HG03469 (cell line): ENCODE results near the gene CNBP.
A peak's percentile ranks its signal among the peaks of the same experiment; 100 is the strongest.
"Not testable (repeated sequence)": the region's sequence is repeated elsewhere in the genome, so short reads cannot be mapped to it uniquely, and the experiment has no call there.

Experiments used
- ATAC-seq: cut with Tn5 transposase; IDR thresholded peaks from one replicate; pipeline ENCODE4 v1.9.1; 2021; ENCODE audit warnings: mild to moderate bottlenecking, moderate library complexity, moderate number of reproducible peaks; ENCODE audit not compliant: unreplicated experiment

The CNBP gene

GRCh38 chr3:129185783-129186182 lies 2.1 kb upstream of the CNBP start:
- ATAC-seq: no peak

DNA sequence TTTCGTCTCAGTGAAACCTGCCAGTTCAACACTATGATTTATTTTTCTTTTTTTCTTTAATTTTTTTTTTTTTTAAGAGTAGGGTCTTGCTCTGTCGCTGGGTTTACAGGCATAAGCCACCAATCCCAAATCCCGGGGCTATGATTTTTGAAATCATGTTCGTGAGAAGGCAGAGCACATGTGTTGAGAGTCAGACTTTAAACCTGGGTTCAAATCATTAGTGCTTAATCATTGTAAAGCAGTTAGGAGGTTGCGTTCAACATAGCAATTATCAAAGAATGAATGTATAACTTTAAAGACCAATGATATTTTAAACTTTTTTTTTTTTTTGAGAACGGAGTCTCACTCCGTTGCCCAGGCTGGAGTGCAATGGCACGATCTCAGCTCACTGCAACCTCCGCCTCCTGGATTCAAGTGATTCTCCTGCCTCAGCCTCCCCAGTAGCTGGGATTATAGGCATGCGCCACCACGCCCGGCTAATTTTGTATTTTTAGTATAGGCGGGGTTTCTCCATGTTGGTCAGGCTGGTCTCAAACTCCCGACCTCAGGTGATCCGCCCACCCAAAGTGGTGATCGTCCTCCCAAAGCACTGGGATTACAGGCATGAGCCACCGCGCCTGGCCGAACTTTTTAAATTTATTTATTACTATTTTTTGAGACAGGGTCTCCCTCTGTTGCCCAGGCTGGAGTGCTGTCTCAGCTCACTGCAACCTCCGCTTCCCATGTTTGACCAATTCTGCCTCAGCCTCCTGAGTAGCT lies 1.3 kb upstream of the CNBP start:
- not testable (repeated sequence) for ATAC-seq

GRCh38 chr3:129184396-129184657 lies 631 bp upstream of the CNBP start:
- no peak for ATAC-seq

DNA sequence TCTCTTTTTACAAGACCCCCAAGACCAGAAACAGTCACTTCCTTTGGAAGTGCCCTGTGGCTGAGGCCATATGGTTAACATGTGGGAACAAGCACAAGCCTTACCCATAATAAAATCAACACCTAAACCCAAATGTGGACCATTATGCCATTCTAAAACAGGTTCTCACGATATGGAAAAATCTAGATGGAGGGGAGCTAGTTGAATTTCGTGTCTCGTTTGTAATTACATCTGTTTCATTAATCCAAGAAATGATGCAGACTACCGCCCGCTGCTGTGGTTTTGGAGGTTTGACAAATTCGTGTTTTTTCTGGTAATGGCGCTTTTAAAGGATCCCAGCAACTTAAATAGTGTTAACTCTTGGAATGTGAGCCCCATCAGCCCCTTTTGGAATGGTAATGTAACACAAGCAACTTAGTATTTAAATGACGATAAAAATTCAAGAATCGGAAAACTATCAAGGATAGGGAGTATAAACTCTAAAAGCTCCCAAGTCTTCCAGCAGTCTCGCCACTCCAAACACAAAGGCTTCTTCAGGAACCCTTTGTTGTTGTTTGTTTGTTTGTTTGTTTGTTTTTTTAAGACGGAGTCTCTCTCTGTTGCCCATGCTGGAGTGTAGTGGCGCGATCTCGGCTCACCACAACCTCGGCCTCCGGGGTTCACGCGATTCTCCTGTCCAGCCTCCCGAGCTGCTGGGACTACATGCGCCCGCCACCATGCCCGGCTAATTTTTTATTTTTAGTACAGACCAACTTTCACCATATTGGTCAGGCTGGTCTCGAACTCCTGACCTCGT lies 1.1 kb downstream of the CNBP start:
- no peak for ATAC-seq

DNA sequence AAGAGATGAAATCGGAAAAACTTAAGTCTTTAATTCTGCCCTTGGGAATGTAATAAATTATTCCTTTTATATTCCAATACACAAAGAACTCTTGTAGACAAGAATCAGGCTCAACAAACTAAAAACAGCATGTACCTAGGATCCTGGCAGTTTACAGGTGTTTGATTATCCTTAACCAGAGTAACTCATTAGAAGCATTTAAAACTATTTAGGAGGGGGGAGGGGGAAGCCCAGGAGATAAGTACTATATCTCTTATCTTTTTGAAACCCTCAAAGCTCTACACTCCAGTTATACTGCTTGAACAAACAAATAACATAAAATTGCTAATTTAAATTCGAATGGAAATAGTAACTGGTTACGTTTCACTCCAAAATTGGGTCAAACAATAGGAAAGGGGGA lies 1.9 kb downstream of the CNBP start:
- ATAC-seq: no peak

- ATAC-seq: no peak
These were observed 3.2 kb downstream of the CNBP start for GRCh38 chr3:129180461-129180860.

DNA sequence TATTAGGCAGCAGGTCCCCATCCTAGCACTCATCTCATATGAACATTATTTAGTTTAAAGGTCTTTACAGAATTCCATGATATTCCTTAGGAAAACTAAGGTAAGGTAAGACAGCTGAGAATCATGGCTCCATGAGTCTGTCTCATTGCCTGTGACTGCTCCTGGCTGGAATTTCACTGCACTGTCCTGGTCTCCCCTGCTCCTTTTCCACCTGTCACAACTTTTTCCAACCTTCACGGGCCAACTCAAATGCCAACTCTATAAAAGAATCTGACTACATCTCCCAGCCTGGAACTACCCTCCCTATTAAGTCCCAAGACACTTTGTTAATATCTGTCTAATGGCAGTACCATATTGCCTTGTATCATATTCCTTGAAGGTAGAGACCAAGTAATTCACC lies 7.6 kb downstream of the CNBP start:
- ATAC-seq: no peak

DNA sequence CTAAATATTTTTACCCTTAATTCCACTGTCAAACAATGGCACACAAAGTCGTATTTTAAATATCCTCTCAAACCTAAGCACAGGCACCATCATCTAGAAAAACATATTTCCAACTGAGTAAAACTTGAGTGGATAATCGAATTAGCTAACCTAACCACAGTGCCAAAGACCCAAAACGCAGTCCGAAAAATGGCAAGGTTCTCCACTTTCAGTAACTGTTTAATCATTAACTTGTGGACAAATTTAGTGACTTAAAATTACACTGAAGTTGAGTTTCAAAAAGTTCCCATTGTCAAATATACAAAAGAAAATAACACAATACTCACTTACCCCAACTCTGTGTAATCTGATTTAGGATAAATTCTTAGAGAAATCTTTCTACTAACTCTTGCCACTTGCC lies 10.0 kb downstream of the CNBP start:
- no peak for ATAC-seq

DNA sequence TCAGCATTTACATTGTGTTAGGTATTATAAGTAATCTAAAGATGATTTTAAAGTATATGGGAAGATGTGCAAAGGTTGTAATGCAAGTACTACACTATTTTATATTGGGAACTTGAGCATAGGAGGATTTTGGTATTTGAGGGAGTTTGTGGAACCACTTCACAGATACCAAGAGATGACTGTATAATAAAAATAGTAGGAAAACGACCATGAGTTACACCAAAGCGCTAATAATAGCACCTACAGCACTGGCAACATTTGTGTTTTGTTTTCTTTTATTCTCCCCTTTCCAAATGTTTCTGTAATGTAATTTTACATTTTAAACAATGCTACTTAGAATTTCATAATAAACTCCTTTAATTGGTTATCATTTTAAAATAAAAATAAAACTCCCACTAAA lies 10.5 kb downstream of the CNBP start:
- ATAC-seq: no peak

DNA sequence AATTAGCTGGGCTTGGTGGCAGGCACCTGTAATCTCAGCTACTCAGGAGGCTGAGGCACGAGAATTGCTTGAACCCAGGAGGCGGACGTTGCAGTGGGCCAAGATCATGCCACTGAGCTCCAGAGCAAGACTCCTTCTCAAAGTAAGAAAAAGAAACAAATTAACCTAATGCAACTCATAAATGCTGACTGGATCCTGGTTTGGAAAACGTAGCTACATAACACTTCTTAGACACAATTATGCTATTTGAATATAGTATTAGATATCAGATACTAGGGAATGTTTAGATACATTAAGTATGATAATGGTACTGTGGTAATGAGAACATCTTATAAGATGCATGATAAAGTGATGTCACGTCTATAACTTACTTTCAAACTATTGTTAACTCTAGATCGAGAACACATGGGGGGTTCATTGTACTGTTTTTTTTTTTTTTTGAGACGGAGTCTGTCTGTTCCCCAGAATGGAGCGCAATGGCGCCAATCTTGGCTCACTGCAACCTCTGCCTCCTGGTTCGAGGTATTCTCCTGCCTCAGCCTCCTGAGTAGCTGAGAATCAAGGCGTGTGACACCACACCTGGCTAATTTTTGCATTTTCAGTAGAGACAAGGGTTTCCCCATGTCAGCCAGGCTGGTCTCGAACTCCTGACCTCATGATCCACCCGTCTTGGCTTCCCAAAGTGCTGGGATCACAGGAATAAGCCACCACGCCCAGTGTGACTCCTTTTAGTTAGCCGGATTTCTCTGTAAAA lies 16.9 kb downstream of the CNBP start:
- no peak for ATAC-seq

GRCh38 chr3:129165594-129165993 lies 18.1 kb downstream of the CNBP start:
- not testable (repeated sequence) for ATAC-seq

GRCh38 chr3:129164500-129164899 lies 19.2 kb downstream of the CNBP start:
- no peak for ATAC-seq

GRCh38 chr3:129162729-129163579 lies 20.7 kb downstream of the CNBP start:
- no peak for ATAC-seq

DNA sequence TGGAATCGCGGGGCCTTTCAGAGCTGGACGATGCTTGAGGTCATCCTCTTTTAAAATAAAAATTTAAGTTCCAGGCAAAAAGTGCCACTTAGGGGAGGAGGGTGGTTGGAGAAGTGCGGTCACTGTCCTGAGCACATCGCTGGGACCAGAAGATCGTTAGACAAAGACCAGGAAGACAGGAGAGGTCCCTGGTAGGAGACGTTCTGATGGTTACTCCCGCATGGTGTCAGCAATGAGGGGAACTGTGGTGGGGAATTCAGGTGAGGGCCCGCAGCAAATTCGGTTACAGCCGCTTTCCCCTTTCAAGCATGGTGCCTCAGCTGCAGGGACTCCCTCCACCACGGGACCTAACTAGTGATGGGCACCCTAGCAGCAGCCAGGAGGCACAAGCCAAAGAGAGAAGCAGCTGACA lies 21.8 kb downstream of the CNBP start:
- no peak for ATAC-seq

GRCh38 chr3:129160891-129161859 lies 22.5 kb downstream of the CNBP start, which contains the start of gene ISY1:
Gene ISY1 (minus strand): TSS chr3:129161063. CDS start chr3:129160975, 88 bp downstream.
- ATAC-seq: peak; percentile 48

DNA sequence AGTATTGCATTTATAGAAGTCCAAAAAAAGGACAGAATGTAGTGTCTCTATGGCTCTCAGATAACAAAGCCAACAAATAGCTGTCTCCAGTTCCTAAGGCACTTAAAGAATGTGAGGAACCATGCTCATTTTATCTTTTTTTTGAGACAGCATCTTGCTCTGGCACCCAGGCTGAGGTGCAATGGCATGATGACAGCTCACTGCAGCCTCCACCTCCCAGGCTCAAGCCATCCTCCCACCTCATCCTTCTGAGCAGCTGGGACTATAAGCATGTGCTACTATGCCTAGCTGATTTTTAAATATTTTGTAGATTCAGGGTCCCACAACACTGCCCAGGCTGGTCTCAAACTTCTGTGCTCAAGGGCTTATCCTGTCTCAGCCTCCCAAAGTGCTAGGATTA lies 38.9 kb downstream of the CNBP start:
- ATAC-seq: no peak

- ATAC-seq: not testable (repeated sequence)
These were observed 42.7 kb downstream of the CNBP start for GRCh38 chr3:129141011-129141410.

DNA sequence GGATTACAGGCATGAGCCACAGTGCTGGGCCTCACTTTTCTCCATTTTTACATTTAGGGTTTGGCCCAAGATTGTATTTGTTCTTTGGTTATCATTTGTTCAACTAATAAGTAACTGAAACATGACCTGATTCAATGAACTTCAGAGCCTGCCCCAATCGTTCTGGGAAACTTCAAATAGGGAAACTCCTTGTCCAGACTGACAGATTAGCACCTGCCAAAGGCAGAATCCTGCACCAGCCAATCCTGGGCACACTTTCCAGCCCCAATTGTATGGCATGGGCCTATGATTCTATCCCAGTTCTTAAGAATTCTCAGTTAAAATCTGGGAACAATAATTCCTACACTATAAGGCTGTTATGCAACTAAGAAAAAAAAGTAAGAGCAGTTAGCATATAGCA lies 43.8 kb downstream of the CNBP start:
- no peak for ATAC-seq

DNA sequence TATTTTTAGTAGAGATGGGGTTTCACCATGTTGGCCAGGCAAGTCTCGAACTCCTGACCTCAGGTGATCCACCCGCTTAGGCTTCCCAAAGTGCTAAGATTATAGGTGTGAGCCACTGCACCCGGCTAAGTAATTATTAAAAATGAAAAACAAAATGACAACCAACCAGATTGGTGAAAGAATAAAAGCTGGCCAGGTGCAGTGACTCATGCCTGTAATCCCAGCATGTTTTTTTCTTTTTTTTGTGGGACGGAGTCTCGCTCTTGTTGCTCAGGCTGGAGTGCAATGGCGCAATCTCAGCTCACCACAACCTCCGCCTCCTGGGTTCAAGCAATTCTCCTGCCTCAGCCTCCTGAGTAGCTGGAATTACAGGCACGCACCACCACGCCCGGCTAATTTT lies 47.4 kb downstream of the CNBP start:
- not testable (repeated sequence) for ATAC-seq
